ENCODE results near the gene GALT.

GRCh38 chr9:34606190-34606589, 40.3 kb upstream of the GALT start:
- no peak for TF ChIP-seq POLR2A (IDR thresholded peaks at IDR 0.05)
- TF ChIP-seq CTCF (IDR thresholded peaks at IDR 0.05): no peak

Data from right lobe of liver (tissue), 4 donors.